SW 1271 (cell line): ENCODE results near the gene RPS10.

Experiments used
- DNase-seq, 2 experiments: peaks; one replicate each; lab custom pipeline; 2025; lab: John Stamatoyannopoulos, UW

The RPS10 gene

GRCh38 chr6:34425498-34426410 lies at the start of gene RPS10:
Gene RPS10 (minus strand): TSS chr6:34426069. CDS start chr6:34425221, 848 bp downstream.
- DNase-seq: peak; percentile 79 to 91

- DNase-seq: no peak
Observed at GRCh38 chr6:34475238-34475682, 49.4 kb upstream of the RPS10 start.

GRCh38 chr6:34474754-34475153 lies 48.9 kb upstream of the RPS10 start:
- DNase-seq: no peak

- no peak for DNase-seq
Observed at GRCh38 chr6:34473967-34474366, 48.1 kb upstream of the RPS10 start.

- DNase-seq: no peak
Observed at GRCh38 chr6:34472425-34472824, 46.6 kb upstream of the RPS10 start.

GRCh38 chr6:34469499-34469898 lies 43.6 kb upstream of the RPS10 start:
- no peak for DNase-seq

GRCh38 chr6:34468378-34468892 lies 42.6 kb upstream of the RPS10 start:
- no peak for DNase-seq

- DNase-seq: no peak
Observed at GRCh38 chr6:34466242-34467185, 40.6 kb upstream of the RPS10 start.

GRCh38 chr6:34465531-34466241 lies 39.8 kb upstream of the RPS10 start, which contains the start of gene PACSIN1:
Gene PACSIN1 (plus strand): TSS chr6:34466076. CDS start chr6:34526306, 60,230 bp downstream.
- DNase-seq: no peak

- DNase-seq: no peak
Observed at GRCh38 chr6:34463849-34464248, 38.0 kb upstream of the RPS10 start.

- DNase-seq: no peak
Observed at GRCh38 chr6:34463299-34463698, 37.4 kb upstream of the RPS10 start.

GRCh38 chr6:34462551-34462971 lies 36.7 kb upstream of the RPS10 start:
- DNase-seq: peak in 1 of 2 experiments; percentile 27

GRCh38 chr6:34462010-34462409 lies 36.1 kb upstream of the RPS10 start:
- DNase-seq: no peak

- DNase-seq: no peak
Observed at GRCh38 chr6:34460796-34461507, 35.1 kb upstream of the RPS10 start.

- peak; percentile 19 to 71 for DNase-seq
Observed at GRCh38 chr6:34459899-34460593, 34.2 kb upstream of the RPS10 start.

- no peak for DNase-seq
Observed at GRCh38 chr6:34457742-34458735, 32.2 kb upstream of the RPS10 start.

- no peak for DNase-seq
Observed at GRCh38 chr6:34457382-34457741, 31.5 kb upstream of the RPS10 start.

GRCh38 chr6:34455831-34456230 lies 30.0 kb upstream of the RPS10 start:
- peak in 1 of 2 experiments; percentile 17 for DNase-seq

GRCh38 chr6:34451192-34451591 lies 25.3 kb upstream of the RPS10 start:
- no peak for DNase-seq
